GM19193 (cell line): Measurements from ENCODE around the gene CACNB1.

ENCODE experiments used
- POLR2A ChIP-seq: IDR thresholded peaks from 4 replicates; pipeline ENCODE4 v1.6.1; 2011; ENCODE audit not compliant: insufficient read depth, insufficient read length; ENCODE audit errors: extremely low read depth

The CACNB1 gene

DNA sequence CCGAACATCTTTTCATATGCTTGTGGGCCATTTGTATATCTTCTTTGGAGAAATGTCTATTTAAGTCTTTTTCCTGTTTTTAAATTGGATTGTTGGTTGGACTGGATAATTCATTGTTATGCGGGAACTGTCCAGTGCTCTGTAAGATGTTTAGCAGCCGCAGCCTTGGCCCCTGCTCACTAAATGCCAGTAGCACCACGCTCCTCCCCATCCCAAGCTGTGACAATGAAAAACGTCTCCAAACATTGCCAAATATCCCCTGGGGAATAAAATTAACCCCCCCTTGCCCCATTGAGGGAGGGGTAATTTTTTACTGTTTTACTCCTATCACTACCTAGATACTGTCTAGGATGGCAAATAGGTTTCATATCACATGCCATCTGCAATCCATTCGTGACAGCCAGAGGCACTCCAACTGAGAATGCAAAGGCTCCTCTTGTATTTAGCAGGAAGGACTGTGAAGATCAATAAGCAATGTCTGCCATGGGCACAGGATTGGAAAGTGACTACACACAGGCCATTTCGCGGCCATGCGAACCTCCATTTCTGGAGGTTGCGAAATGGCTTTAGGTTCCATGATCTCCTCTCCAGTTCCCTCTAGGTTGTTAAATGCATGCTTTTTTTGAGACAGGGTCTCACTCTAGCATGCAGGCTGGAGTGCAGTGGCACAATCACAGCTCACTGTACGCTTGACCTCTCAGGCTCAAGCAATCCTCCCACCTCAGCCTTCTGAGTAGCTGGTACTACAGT is 55.4 kb downstream of the CACNB1 start:
- no peak for TF ChIP-seq POLR2A

DNA sequence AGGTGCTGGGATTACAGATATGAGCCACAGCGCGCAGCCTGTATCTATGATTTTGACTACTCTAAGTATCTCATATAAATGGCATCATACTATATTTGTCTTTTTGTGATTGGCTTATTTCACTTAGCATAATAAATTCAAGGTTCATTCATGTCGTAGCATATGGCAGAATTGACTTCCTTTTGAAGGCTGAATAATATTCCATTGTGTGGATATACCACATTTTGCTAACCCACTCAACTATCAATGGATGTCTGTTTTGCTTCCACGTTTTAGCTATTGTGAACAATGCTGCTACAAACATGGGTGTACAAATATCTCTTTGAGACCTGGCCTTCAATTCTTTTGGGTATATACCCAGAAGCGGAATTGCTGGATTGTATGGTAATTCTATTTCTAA is 56.2 kb downstream of the CACNB1 start:
- no peak for TF ChIP-seq POLR2A

DNA sequence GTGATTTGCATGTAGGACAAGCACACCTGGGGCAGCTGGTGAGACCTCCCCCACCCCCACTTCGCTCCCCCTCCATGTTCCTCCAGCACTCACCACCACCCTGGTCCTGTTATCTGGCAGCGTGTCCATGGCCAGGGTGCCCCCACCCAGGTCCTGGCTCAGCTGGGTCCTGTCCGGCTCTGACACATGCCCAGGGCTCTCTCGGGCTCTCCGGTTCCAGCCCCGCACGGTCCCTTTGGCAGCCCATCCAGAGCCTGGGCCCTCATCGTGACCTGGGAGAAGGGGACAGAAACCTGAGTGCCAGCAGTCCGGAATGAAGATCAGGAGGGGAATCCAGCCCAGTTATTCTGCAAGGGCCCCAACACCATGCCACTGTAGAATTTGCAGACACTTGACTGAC is 57.9 kb downstream of the CACNB1 start:
- no peak for TF ChIP-seq POLR2A

GRCh38 chr17:39139161-39139511 is 58.3 kb downstream of the CACNB1 start:
- TF ChIP-seq POLR2A, result no peak

DNA sequence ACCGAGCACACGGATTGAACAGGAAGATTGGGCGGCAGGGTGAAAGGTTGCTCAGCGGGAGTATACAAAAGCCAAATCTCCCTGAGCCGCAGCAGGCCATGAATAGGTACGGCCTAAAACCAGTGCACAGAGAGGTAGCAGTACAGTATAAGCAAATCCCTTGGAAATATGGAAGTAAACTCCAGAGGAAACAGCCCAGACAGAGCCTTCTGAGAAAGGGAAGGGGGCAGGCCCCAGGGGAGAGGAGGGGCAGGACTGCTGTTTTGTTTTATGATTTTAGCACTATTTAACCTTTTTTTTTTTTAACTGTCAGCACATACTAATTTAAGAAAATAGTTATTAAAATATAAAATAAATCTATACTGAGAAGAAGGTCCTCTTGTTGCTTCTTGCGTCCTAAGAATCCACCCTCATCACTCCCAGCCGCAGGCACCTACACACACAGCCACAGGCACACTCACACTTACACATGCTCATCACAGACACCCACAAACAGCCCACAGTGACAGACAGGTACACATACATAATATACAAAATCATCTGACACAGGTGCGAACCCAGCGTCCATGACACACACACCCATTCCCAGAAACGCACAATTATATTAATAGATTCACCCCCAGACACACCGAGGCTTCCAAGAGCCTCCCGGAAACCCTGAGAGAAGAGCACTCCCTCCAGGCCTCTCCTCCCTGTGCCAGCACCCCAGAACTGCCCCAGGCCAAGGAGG is 58.9 kb downstream of the CACNB1 start:
- TF ChIP-seq POLR2A, result no peak

- no peak for TF ChIP-seq POLR2A
Measured at GRCh38 chr17:39134878-39135277, 62.6 kb downstream of the CACNB1 start.

- no peak for TF ChIP-seq POLR2A
Measured at GRCh38 chr17:39132192-39132610, 65.3 kb downstream of the CACNB1 start.

- TF ChIP-seq POLR2A, result no peak
Measured at GRCh38 chr17:39131616-39132015, 65.9 kb downstream of the CACNB1 start.

GRCh38 chr17:39130205-39130604 is 67.3 kb downstream of the CACNB1 start:
- TF ChIP-seq POLR2A, result no peak

DNA sequence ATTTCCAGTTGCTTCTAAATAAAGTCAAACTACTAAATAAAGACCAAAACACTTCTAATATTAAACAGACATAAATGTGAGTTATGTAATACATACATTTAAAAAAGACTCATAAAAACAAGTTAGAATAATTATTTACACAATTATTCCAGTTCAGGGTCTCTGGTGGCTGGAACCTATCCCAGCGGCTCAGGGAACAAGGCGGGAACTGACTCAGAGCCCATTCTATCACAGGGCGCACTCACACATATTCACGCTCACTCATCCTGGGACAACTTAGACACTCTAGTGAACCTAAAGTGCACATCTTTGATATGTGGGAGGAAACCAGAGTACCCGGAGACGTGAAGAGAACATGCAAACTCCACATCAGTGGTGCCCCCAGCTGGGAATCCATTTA is 71.0 kb downstream of the CACNB1 start:
- no peak for TF ChIP-seq POLR2A

DNA sequence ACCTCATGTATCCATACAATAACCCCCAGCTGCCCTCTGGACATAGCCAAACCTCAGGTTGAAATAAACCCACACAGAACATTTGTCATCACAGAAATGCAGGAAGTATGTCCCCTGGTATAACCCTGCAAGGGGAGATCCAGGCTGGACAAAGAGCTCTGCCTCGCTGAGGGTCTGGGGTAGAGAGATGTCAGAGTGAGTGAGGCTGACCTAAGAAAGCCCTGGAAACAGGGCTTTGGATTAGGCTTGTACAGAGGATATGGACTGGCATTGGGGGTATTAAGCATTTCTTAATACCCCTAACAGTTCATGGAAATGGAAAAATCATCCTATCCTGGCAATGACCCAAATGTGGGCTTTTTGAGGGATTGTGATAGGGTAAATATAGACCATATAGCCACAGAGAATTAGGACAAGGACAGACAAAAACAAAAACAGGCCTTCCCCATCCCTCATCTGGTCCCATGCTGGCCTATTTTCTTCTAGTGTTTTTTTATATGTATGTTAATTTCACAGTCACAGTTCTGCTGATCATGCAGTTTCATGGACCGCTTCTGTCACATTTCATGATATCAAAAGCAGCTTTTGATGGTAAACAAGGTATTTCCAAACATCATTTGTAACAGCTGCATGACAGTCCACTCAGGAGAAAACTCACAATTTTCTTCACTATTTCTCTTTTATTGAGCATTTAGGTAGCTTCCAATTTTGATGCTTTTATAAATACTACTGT is 72.2 kb downstream of the CACNB1 start:
- no peak for TF ChIP-seq POLR2A

GRCh38 chr17:39123627-39124026 is 73.8 kb downstream of the CACNB1 start:
- no peak for TF ChIP-seq POLR2A
